Measurements from ENCODE around the gene CDA.
A peak's percentile ranks its signal among the peaks of the same experiment; 100 is the strongest.

CDA gene

GRCh38 chr1:20634065-20634593 lies 45.2 kb downstream of the CDA start:
- peaks cover 12% of the 10 kb centered on the region for H3K4me1 ChIP-seq (ENCODE audit: control insufficient read depth, low read length)
- no peak overlapping the region for H3K27ac ChIP-seq (ENCODE audit: low read depth, low read length)
- TF ChIP-seq CTCF (IDR thresholded peaks at IDR 0.05; ENCODE audit: low read depth, low read length, poor library complexity, severe bottlenecking) (no peak), EZH2phosphoT487 (IDR thresholded peaks at IDR 0.05; ENCODE audit: borderline replicate concordance, low read length) (no peak)
- no peaks in the 10 kb centered on the region for H3K36me3 ChIP-seq (ENCODE audit: control insufficient read depth, low read length)
- 0 out of 2 replicates have a peak, but pooled peaks cover 5% of the 10 kb centered on the region for H3K27me3 ChIP-seq (ENCODE audit: control insufficient read depth, low read length)
- H4K20me1 ChIP-seq (ENCODE audit: control insufficient read depth, insufficient read depth, low read depth, low read length): no peaks in the 10 kb centered on the region
- H3K79me2 ChIP-seq (ENCODE audit: control insufficient read depth, low read length): no peaks in the 10 kb centered on the region
- no peaks in the 10 kb centered on the region for H3K9me2 ChIP-seq (replicated peaks; ENCODE audit: control insufficient read depth, low read length)
- H3K4me3 ChIP-seq (ENCODE audit: low read length): peak overlapping the region; percentile 82
- peak overlapping the region; percentile 84 for H3K4me2 ChIP-seq (ENCODE audit: low read length)
- H3K9me3 ChIP-seq (ENCODE audit: control insufficient read depth, insufficient read depth, low read length): no peaks in the 10 kb centered on the region
- H3F3A ChIP-seq (ENCODE audit: control insufficient read depth, insufficient read depth): no peaks in the 10 kb centered on the region

- Histone ChIP-seq H3F3A (ENCODE audit: control insufficient read depth, insufficient read depth) (no peaks in the 10 kb centered on the region), H3K36me3 (ENCODE audit: control insufficient read depth, low read length) (no peaks in the 10 kb centered on the region), H3K27ac (ENCODE audit: low read depth, low read length) (no peak overlapping the region), H3K27me3 (ENCODE audit: control insufficient read depth, low read length) (0 out of 2 replicates have a peak, but pooled peaks cover 5% of the 10 kb centered on the region), H3K4me3 (ENCODE audit: low read length) (peak overlapping the region; percentile 82), H3K4me2 (ENCODE audit: low read length) (peak overlapping the region; percentile 84), H4K20me1 (ENCODE audit: control insufficient read depth, insufficient read depth, low read depth, low read length) (no peaks in the 10 kb centered on the region), H3K4me1 (ENCODE audit: control insufficient read depth, low read length) (peaks cover 12% of the 10 kb centered on the region), H3K9me3 (ENCODE audit: control insufficient read depth, insufficient read depth, low read length) (no peaks in the 10 kb centered on the region), H3K79me2 (ENCODE audit: control insufficient read depth, low read length) (no peaks in the 10 kb centered on the region), H3K9me2 (replicated peaks; ENCODE audit: control insufficient read depth, low read length) (no peaks in the 10 kb centered on the region)
- TF ChIP-seq CTCF (IDR thresholded peaks at IDR 0.05; ENCODE audit: low read depth, low read length, poor library complexity, severe bottlenecking): no peak
- TF ChIP-seq EZH2phosphoT487 (IDR thresholded peaks at IDR 0.05; ENCODE audit: borderline replicate concordance, low read length): no peak
Measured at GRCh38 chr1:20634594-20635084, 45.7 kb downstream of the CDA start.

GRCh38 chr1:20636785-20637347 lies 48.0 kb downstream of the CDA start:
- Histone ChIP-seq H4K20me1 (ENCODE audit: control insufficient read depth, insufficient read depth, low read depth, low read length) (no peaks in the 10 kb centered on the region), H3K27ac (ENCODE audit: low read depth, low read length) (no peak overlapping the region), H3K4me2 (ENCODE audit: low read length) (no peak overlapping the region), H3K9me3 (ENCODE audit: control insufficient read depth, insufficient read depth, low read length) (no peaks in the 10 kb centered on the region), H3K4me1 (ENCODE audit: control insufficient read depth, low read length) (peaks cover 12% of the 10 kb centered on the region), H3K27me3 (ENCODE audit: control insufficient read depth, low read length) (no peaks in the 10 kb centered on the region), H3F3A (ENCODE audit: control insufficient read depth, insufficient read depth) (no peaks in the 10 kb centered on the region), H3K36me3 (ENCODE audit: control insufficient read depth, low read length) (no peaks in the 10 kb centered on the region), H3K4me3 (ENCODE audit: low read length) (no peak overlapping the region), H3K9me2 (replicated peaks; ENCODE audit: control insufficient read depth, low read length) (no peaks in the 10 kb centered on the region), H3K79me2 (ENCODE audit: control insufficient read depth, low read length) (no peaks in the 10 kb centered on the region)
- no peak for TF ChIP-seq CTCF (IDR thresholded peaks at IDR 0.05; ENCODE audit: low read depth, low read length, poor library complexity, severe bottlenecking)
- TF ChIP-seq EZH2phosphoT487 (IDR thresholded peaks at IDR 0.05; ENCODE audit: borderline replicate concordance, low read length): no peak

Measured in DOHH2 (cell line).